Fibroblast of mammary gland (primary cell): ENCODE results near the gene MRGPRE.

Experiments
- DNase-seq: peaks from one replicate; pipeline ENCODE4 v3.0.0-alpha.2; 2010; ENCODE audit warnings: low read depth
- H3K4me3 ChIP-seq: 2 replicates; pipeline ENCODE4 v1.5.1; 2011; ENCODE audit warnings: low read depth, mild to moderate bottlenecking, low read length, moderate library complexity; ENCODE audit not compliant: control insufficient read depth
- TF ChIP-seq, protein P1 (sequence below): conservative IDR thresholded peaks from 2 replicates; pipeline ENCODE4 v1.5.1; 2011; ENCODE audit warnings: low read depth, low read length, inconsistent platforms; ENCODE audit not compliant: control insufficient read depth, insufficient read depth

The MRGPRE gene

DNA sequence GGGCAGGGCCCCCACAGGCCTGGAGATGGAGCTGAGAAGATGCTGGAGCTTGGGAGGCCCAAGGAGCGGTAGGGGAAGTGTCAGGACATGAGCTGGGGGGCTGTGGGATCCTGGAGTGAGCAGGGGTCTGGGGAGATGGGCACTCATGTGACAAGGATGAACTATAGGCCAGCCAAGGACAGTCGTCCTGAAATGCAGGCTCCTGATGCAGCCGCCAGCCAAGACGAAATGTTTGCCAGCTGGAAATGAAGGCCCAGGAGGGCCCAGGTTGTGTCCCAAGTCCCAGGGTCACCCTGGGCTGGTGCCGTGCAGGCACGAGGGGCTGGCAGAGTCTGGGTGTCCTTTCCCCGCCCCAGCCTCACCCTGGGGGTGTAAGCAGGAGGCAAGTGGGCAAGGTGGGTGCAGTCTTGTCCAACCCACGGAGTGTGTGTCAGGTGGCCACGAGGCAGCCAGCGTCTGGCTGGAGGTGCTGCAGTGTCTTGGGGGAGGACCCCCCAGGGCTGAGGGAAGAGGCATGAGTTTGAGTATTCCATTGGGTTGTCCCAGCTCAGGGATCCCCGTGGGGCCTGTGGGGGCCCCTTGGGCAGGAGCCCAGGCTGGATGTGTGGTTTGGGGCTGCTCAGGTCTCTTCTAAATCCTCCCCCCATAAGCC, 35.0 kb downstream of the MRGPRE start:
- no peak overlapping the region for H3K4me3 ChIP-seq
- TF ChIP-seq, protein P1, sequence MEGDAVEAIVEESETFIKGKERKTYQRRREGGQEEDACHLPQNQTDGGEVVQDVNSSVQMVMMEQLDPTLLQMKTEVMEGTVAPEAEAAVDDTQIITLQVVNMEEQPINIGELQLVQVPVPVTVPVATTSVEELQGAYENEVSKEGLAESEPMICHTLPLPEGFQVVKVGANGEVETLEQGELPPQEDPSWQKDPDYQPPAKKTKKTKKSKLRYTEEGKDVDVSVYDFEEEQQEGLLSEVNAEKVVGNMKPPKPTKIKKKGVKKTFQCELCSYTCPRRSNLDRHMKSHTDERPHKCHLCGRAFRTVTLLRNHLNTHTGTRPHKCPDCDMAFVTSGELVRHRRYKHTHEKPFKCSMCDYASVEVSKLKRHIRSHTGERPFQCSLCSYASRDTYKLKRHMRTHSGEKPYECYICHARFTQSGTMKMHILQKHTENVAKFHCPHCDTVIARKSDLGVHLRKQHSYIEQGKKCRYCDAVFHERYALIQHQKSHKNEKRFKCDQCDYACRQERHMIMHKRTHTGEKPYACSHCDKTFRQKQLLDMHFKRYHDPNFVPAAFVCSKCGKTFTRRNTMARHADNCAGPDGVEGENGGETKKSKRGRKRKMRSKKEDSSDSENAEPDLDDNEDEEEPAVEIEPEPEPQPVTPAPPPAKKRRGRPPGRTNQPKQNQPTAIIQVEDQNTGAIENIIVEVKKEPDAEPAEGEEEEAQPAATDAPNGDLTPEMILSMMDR, result no peak
- no peak for DNase-seq

DNA sequence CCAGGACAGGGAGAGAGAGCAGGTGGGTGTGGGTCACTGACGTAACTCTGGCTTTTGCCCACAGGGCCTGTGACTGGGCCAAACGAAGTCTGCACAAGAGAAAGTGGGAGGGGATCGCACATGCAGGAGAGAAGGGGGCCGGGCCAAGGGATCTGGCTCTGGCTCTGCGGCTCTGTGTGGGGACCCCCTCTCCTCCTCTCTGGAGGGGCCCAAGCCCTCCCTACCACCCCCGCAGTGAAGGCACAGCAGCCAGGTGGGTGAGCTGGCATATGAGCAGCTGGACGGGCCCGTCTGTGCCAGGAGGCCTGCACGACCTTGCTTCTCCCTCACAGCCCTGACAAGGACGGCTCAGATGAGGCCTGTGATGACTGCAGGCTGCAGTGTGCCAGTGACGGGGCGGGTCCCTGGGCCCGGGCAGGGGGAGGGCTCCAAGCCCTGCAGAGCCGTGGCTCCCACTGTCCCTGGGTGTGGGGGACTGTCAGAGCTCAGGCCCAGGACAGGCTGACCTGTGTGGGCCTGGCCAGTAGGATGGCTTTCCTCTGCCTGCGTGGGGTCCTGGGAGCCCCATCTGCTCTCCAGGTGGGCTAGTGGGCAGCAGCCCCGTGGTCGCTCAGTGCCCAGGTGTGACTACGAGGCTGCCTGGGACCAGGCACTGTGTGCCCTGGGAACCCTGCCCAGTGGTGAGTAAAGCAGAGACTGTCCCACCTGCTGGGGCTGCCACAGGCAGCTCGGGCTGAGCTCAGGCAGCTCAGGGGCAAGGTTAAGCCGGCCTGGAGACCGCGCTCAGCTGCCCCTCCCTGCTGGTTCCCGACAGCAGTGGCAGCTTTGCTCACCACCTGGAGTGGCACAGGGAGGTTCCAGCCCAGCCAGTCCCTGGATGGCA, 35.8 kb downstream of the MRGPRE start:
- TF ChIP-seq, protein P1, result no peak
- no peak overlapping the region for H3K4me3 ChIP-seq
- no peak for DNase-seq

DNA sequence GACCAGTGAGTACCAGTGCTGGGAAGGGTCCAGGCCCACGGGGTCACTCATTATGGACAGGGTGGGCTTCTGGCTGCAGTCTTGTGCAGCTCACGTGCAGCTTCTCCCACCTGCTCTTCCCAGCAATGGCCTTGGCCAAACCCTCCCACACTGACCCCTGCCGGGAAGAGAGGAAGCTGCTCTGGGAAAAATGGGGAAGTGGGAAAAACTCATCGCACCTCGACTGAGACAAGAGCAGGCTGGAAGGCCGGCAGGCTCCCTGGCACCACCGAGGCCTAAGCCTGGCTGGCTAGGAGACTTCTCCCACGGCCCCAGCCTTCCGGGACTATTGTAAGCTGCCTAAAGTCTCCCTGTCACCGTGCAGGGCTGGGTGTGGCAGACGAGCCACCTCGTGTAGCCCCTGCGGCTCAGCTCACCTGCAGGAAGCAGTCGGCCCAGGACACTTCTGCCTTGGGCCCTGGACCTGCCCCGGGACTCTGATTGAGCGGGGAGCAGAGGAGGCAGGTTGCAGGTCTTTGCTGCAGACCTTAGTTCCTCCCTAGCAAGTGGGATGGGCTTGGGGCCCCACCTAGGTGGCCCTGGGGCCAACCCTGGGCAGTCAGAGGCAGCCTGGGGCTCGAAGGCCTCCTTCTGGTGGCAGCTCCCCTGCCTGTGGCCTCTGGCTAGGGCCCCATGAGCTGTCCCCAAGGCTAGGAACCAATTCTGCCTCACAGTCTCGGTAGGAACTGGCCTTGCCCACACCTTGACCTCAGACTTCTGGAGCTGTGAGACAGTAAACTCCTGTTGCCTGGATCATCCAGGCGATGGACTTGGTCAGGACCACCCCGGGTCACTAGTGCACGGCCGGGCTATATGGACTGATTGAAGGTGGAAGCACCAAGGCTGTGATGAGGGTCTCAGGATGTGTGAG, 36.7 kb downstream of the MRGPRE start:
- TF ChIP-seq, protein P1, result peak; percentile 67
- peak; percentile 30 for DNase-seq
- no peak overlapping the region for H3K4me3 ChIP-seq

DNA sequence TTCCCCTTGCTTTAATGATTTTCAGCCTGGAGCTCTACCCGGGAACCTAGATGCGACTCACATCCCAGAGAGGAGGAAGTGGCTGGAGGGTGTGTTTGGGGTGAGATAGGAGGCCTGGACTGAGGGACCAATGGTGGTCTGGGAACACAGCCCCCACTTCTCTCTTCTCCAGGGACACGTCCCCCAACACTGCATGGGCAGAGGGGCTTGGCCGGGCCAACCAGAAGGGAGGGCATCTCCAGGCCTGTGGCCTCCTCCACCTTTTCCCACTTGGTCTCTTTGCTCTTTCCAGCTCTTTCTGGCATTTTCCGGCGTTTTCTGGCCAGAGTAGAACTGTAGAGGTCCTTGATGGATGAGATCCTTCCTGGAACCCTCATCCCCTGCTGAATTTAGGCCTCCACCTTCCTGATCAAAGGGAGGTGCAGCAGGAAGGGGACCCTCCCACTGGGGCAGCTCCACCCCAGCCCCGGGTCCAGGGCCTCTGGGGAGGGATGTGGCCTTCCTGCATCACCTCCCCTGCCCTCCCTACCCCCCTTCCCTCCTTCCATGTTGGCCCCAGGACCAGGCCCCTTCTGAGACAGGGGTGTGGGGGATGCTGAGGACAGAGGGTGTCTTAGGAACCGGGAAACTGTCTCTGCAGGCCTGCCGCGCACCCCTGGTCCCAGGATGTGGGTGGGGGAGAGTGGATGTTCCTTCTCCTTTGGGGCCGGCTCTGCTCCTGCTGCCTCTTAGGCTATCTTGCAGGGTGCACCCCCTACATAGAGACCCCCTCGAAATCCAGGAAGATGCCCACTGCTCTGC, 38.0 kb downstream of the MRGPRE start:
- no peak for DNase-seq
- TF ChIP-seq, protein P1, result no peak
- no peak overlapping the region for H3K4me3 ChIP-seq

DNA sequence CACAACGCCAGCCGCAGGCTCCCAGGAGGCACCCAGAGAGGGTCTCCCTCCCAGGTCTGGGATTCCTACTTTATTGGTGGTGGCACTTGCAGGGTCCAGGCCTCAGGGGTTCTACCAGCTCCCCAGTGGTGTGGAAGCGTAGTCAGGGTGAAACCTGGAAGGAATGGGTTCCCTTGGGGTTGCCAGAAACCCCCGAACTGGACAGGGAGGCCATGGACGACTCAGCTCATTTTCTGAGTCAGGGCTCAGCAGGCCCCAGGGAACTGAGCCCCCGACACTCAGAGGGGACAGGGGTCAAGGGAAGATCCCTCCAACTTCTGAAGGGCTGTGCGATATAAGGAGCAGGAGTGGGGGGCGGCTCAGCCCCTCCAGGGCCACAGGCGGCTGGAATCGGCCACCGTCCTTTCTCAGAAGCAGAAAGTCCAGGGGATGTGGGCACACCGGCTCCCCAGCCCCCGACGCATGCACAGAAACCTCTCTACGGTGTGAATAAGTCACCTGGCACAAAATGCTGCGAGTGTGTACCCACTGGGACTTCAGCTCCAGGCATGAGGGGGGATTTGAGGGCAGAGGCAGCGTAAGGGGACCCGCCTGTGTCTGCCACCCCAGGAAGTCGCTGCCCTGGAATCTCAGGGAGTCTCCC, 38.7 kb downstream of the MRGPRE start:
- TF ChIP-seq, protein P1, result no peak
- DNase-seq, result no peak
- H3K4me3 ChIP-seq, result no peak overlapping the region
